Smooth muscle cell of the brain vasculature (primary cell): ENCODE measurements around the gene AIG1.
"Not testable (repeated sequence)": the region's sequence is repeated elsewhere in the genome, so short reads cannot be mapped to it uniquely, and the experiment has no call there.

Source experiments
- DNase-seq: peaks from one replicate; pipeline ENCODE4 v3.0.0-alpha.2; 2012; ENCODE audit warnings: low read depth, low spot score

The AIG1 gene

GRCh38 chr6:143325379-143326140 lies 264.9 kb downstream of the AIG1 start:
- DNase-seq, result no peak

GRCh38 chr6:143328876-143329275 lies 268.2 kb downstream of the AIG1 start:
- no peak for DNase-seq

GRCh38 chr6:143329323-143329722 lies 268.6 kb downstream of the AIG1 start:
- DNase-seq, result no peak

GRCh38 chr6:143331362-143331761 lies 270.7 kb downstream of the AIG1 start:
- DNase-seq, result no peak

GRCh38 chr6:143332153-143332845 lies 271.6 kb downstream of the AIG1 start:
- no peak for DNase-seq

- no peak for DNase-seq
These were observed 272.4 kb downstream of the AIG1 start for GRCh38 chr6:143333081-143333480.

GRCh38 chr6:143333749-143334520 lies 273.2 kb downstream of the AIG1 start:
- no peak for DNase-seq

GRCh38 chr6:143335865-143336264 lies 275.2 kb downstream of the AIG1 start:
- no peak for DNase-seq

GRCh38 chr6:143336446-143337152 lies 275.9 kb downstream of the AIG1 start:
- no peak for DNase-seq

- no peak for DNase-seq
These were observed 276.7 kb downstream of the AIG1 start for GRCh38 chr6:143337201-143337949.

- DNase-seq, result no peak
These were observed 278.5 kb downstream of the AIG1 start for GRCh38 chr6:143339223-143339622.

- DNase-seq, result not testable (repeated sequence)
These were observed 284.8 kb downstream of the AIG1 start for GRCh38 chr6:143345477-143345876.

- no peak for DNase-seq
These were observed 285.3 kb downstream of the AIG1 start for GRCh38 chr6:143346004-143346403.

- DNase-seq, result no peak
These were observed 287.8 kb downstream of the AIG1 start for GRCh38 chr6:143348531-143348930.

GRCh38 chr6:143349530-143349929 lies 288.8 kb downstream of the AIG1 start:
- DNase-seq, result no peak

- no peak for DNase-seq
These were observed 295.6 kb downstream of the AIG1 start for GRCh38 chr6:143356101-143356880.

GRCh38 chr6:143357152-143357551 lies 296.5 kb downstream of the AIG1 start:
- DNase-seq, result no peak

GRCh38 chr6:143357561-143358255 lies 297.0 kb downstream of the AIG1 start:
- no peak for DNase-seq

GRCh38 chr6:143361536-143362191 lies 301.0 kb downstream of the AIG1 start:
- no peak for DNase-seq
